Stomach (tissue), 9 donors: ENCODE measurements around the gene MYO1B. TPM values are rescaled to one million over a fixed set of nuclear protein-coding genes. Genes with fewer than 3 reads are reported as not detected.

ENCODE experiments used
- DNase-seq, 2 donors: peaks; one replicate each; pipeline versions ENCODE4 v3.0.0 to v3.0.0-alpha.2; 2013 to 2019
- H3K27ac ChIP-seq, 5 donors: fragments of 200-600 bp in 4 of 5; sonication (generic) in 4 of 5; one replicate each; pipeline ENCODE4 v1.5.1; 2013 to 2019; ENCODE audit warnings: mild to moderate bottlenecking in 1 of 5, moderate library complexity in 1 of 5
- H3K27me3 ChIP-seq, 3 donors: fragments of 200-600 bp; sonication (generic); one replicate each; pipeline ENCODE4 v1.5.1; 2017 to 2019; ENCODE audit warnings: mixed run types in 1 of 3
- H3K36me3 ChIP-seq, 4 donors: fragments of 200-600 bp; sonication (generic); 1 replicate in 3 of 4; 2 replicates in 1 of 4; pipeline ENCODE4 v1.5.1; 2016 to 2019
- H3K4me1 ChIP-seq, 4 donors: fragments of 200-600 bp; sonication (generic); one replicate each; pipeline ENCODE4 v1.5.1; 2016 to 2019
- H3K4me3 ChIP-seq, 4 donors: fragments of 200-600 bp; sonication (generic) in 3 of 4; one replicate each; pipeline ENCODE4 v1.5.1; 2016 to 2019; ENCODE audit warnings: mild to moderate bottlenecking in 1 of 4
- H3K9me3 ChIP-seq, 4 donors: fragments of 200-600 bp; sonication (generic); one replicate each; pipeline ENCODE4 v1.5.1; 2016 to 2019
- EP300 ChIP-seq: sonication (generic); formaldehyde crosslinking; IDR thresholded peaks from one replicate; pipeline ENCODE4 v1.6.1; 2017; ENCODE audit warnings: antibody characterized with exemption
- POLR2A ChIP-seq, 4 donors: fragments of 450-650 bp; IDR thresholded peaks; one replicate each; pipeline ENCODE4 v1.6.1; 2016; ENCODE audit warnings: antibody characterized with exemption in 4 of 4, control low read depth in 2 of 4, mild to moderate bottlenecking in 1 of 4, moderate library complexity in 1 of 4
- POLR2AphosphoS5 ChIP-seq, 3 donors: sonication (generic); formaldehyde crosslinking; IDR thresholded peaks; one replicate each; pipeline ENCODE4 v1.6.1; 2016; ENCODE audit warnings: antibody characterized with exemption in 3 of 3
- WGBS, 5 donors: extraction: QIAGEN DNeasy Blood & Tissue Kit in 3 of 5; methylation state at CpG; one replicate each; pipeline versions ENCODE4 v1.1.5 to v1.1.7; 2013 to 2018; 5-methylcytosine and 5-hydroxymethylcytosine counted together
- intact Hi-C: fragments of 100-400 bp; cut with DNase I; formaldehyde crosslinking; loops from one replicate; pipeline ENCODE4 v1.15.1; 2023; ENCODE audit warnings: low total_unique reads
- polyA plus RNA-seq, 3 donors: library from polyadenylated mRNA; stranded (reverse); fragments of 200-250 nt; gene quantifications; one replicate each; pipeline ENCODE4 v1.2.3, GENCODE V29; 2013
- total RNA-seq, 5 donors: library from RNA; depleted of rRNA; stranded (reverse); fragments of >200 nt; gene quantifications; one replicate each; pipeline versions ENCODE4 v1.1.0 to v1.2.3, GENCODE V29; 2014 to 2016
- TF ChIP-seq, protein P1 (sequence below), 7 experiments: fragments of 450-650 bp in 4 of 7; fragments of 200-600 bp in 3 of 7; sonication (generic) in 3 of 7; IDR thresholded peaks; one replicate each; pipeline ENCODE4 v1.5.1; 2016 to 2019; ENCODE audit warnings: antibody characterized with exemption in 7 of 7, control low read depth in 2 of 7, mild to moderate bottlenecking in 1 of 7
- donor health status: healthy with polysubstance abuse.
- donor health status: Bipolar disorder and iron deficiency.
- donor health status: healthy.

MYO1B gene
- total and polyA plus RNA-seq, 8 donors = 6.1 to 123 (median 16.4) TPM

DNA sequence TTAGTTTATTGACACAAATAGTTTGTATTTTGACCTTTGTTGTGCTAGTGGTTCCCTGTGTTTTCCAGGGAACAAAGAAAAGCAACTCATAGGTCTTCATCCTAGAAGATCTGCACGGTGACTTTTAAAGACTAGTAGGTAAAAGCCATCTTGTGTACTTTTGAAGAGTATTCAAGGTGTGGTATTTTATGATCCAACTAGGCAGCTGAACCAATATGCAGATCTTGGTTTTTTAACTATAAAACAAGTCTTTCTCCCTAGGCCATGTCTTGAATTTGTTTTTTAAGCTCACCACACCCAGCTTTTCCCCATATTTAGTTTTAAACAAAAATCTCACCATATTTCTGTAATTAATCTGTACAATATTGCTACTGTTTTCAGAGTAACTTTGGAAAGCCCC is 30.0 kb upstream of the MYO1B start:
- 80 to 92% (median 83%) methylated on average over 1 of the region's 1 CpG for WGBS, 5 donors
- no peak for DNase-seq
- no peaks in the 10 kb centered on the region for H3K36me3 ChIP-seq
- H3K27ac ChIP-seq = no peak overlapping the region
- no peak overlapping the region for H3K4me3 ChIP-seq
- H3K9me3 ChIP-seq = peaks cover 0 to 12% (median 2%) of the 10 kb centered on the region in 4 donors
- TF ChIP-seq EP300 (no peak), POLR2A (IDR thresholded peaks at IDR 0.05) (no peak), POLR2AphosphoS5 (IDR thresholded peaks at IDR 0.05) (no peak)
- TF ChIP-seq, protein P1, sequence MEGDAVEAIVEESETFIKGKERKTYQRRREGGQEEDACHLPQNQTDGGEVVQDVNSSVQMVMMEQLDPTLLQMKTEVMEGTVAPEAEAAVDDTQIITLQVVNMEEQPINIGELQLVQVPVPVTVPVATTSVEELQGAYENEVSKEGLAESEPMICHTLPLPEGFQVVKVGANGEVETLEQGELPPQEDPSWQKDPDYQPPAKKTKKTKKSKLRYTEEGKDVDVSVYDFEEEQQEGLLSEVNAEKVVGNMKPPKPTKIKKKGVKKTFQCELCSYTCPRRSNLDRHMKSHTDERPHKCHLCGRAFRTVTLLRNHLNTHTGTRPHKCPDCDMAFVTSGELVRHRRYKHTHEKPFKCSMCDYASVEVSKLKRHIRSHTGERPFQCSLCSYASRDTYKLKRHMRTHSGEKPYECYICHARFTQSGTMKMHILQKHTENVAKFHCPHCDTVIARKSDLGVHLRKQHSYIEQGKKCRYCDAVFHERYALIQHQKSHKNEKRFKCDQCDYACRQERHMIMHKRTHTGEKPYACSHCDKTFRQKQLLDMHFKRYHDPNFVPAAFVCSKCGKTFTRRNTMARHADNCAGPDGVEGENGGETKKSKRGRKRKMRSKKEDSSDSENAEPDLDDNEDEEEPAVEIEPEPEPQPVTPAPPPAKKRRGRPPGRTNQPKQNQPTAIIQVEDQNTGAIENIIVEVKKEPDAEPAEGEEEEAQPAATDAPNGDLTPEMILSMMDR (IDR thresholded peaks at IDR 0.05) = no peak
- intact Hi-C loops = no loop called here
- peaks cover 0 to 20% (median 8%) of the 10 kb centered on the region in 4 donors for H3K4me1 ChIP-seq
- H3K27me3 ChIP-seq = no peaks in the 10 kb centered on the region

DNA sequence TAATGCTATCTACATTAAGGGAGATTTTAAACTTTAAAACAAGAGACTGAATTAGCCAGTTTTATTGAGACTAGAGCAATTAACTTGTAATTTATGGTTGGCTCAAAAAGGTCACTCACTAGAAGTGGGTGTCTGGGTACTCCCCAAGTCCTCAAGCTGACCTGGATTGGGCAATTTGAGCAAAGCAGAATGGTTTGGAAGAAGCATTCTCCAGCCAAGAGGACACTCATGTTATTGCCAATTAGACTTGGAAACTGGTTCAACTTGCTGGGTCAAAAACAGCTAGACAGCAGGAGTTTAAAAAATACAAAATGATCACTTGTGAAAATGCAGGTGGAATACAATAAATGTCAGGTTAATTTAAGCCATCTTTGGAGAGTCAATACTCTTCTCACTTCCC is 29.5 kb upstream of the MYO1B start:
- H3K9me3 ChIP-seq = peaks cover 0 to 12% (median 2%) of the 10 kb centered on the region in 4 donors
- H3K27ac ChIP-seq = no peak overlapping the region
- H3K4me3 ChIP-seq = no peak overlapping the region
- no peaks in the 10 kb centered on the region for H3K27me3 ChIP-seq
- H3K4me1 ChIP-seq = peaks cover 0 to 20% (median 8%) of the 10 kb centered on the region in 4 donors
- no peaks in the 10 kb centered on the region for H3K36me3 ChIP-seq
- DNase-seq = no peak
- TF ChIP-seq POLR2A (IDR thresholded peaks at IDR 0.05) (no peak), POLR2AphosphoS5 (IDR thresholded peaks at IDR 0.05) (no peak)
- TF ChIP-seq, protein P1 (IDR thresholded peaks at IDR 0.05) = no peak
- intact Hi-C loops = no loop called here

DNA sequence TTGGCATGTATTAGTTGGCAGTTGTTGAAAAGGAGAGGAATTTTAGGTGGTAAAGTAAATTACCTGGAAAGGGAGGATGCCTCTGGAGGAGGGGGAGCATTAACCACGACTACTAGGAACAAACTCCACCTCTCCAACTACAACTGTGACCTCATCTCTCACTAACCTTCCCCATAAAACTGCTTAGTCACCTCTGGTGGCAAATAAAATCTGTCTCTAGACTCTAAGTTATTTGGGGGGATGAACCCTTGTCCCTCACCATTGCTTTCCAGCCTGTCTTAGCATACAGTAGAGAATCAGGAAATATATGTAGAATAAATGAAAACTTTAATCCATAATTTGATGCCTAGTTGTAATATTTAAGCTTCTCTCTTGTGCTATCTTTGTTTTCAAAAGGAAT is 27.6 kb upstream of the MYO1B start:
- Histone ChIP-seq H3K36me3 (no peaks in the 10 kb centered on the region), H3K4me3 (no peak overlapping the region), H3K9me3 (peaks cover 0 to under 1% (median 0%) of the 10 kb centered on the region in 4 donors), H3K4me1 (peaks cover 0 to 20% (median 8%) of the 10 kb centered on the region in 4 donors), H3K27me3 (no peaks in the 10 kb centered on the region), H3K27ac (no peak overlapping the region)
- no peak for TF ChIP-seq EP300
- TF ChIP-seq, protein P1 (IDR thresholded peaks at IDR 0.05) = no peak
- TF ChIP-seq POLR2A (IDR thresholded peaks at IDR 0.05) = no peak
- no peak for TF ChIP-seq POLR2AphosphoS5 (IDR thresholded peaks at IDR 0.05)
- DNase-seq = no peak
- intact Hi-C loops = no loop called here
- 24 to 43% (median 34%) methylated on average over 1 of the region's 1 CpG for WGBS, 5 donors

DNA sequence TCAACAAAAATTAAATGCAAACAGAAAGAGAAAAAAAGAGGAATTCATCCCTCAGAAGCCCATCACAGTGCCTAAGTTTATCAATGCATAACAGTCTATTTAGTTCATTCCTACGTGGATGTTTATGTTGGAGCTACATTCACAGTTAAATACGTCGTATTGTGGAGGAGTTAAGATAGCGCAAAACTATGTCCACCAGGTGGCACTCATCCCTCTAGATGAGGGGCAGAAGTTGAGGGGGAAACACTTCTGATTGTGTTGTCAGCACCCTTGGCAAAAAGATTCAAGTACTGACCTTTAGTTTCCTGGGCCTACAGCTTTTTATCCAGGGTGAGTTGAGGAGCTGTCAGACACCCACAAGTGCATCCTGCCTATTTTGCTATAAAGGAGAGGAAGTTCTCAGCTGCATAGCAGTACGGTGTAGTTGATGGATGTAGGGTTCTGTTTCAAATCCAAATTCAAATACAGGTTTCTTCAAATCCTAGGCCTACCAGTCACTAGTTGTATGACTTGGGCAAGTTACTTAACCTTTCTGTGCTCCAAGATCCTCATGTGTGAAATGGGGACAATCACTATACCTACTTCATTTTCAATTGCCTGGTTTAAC is 26.8 kb upstream of the MYO1B start:
- peaks cover 0 to 20% (median 8%) of the 10 kb centered on the region in 4 donors for H3K4me1 ChIP-seq
- intact Hi-C loops = no loop called here
- peak; percentile 51 to 84 for DNase-seq
- no peaks in the 10 kb centered on the region for H3K27me3 ChIP-seq
- H3K4me3 ChIP-seq = no peak overlapping the region
- H3K27ac ChIP-seq = no peak overlapping the region
- no peaks in the 10 kb centered on the region for H3K36me3 ChIP-seq
- 27 to 40% (median 34%) methylated on average over 5 of the region's 5 CpGs for WGBS, 5 donors
- H3K9me3 ChIP-seq = no peaks in the 10 kb centered on the region
- TF ChIP-seq POLR2AphosphoS5 (IDR thresholded peaks at IDR 0.05) = no peak
- TF ChIP-seq, protein P1 (IDR thresholded peaks at IDR 0.05) = peak in 5 of 7 experiments; percentile 36 to 58 (median 54)
